Endodermal cell (in vitro differentiated cells): Measurements from ENCODE around the gene DIMT1. TPM values are rescaled to one million over a fixed set of nuclear protein-coding genes. Genes with fewer than 3 reads are reported as not detected.
A peak's percentile ranks its signal among the peaks of the same experiment; 100 is the strongest.

ENCODE experiments used
- DNase-seq: peaks from one replicate; pipeline ENCODE4 v3.0.0-alpha.2; 2017
- H3K27ac ChIP-seq: 2 replicates; pipeline ENCODE4 v1.5.1; 2013; ENCODE audit warnings: mild to moderate bottlenecking, low read depth, low read length, moderate library complexity
- H3K27me3 ChIP-seq: 2 replicates; pipeline ENCODE4 v1.6.1; 2013; ENCODE audit warnings: mild to moderate bottlenecking, low read length, moderate library complexity; ENCODE audit not compliant: insufficient read depth, control insufficient read depth, poor library complexity, severe bottlenecking
- H3K36me3 ChIP-seq: 2 replicates; pipeline ENCODE4 v1.7.0; 2013; ENCODE audit warnings: mild to moderate bottlenecking, low read length, moderate library complexity; ENCODE audit not compliant: control insufficient read depth, insufficient read depth
- H3K4me1 ChIP-seq: one replicate; pipeline ENCODE4 v1.7.0; 2013; ENCODE audit warnings: low read length; ENCODE audit not compliant: control insufficient read depth, insufficient read depth
- H3K4me3 ChIP-seq: 2 replicates; pipeline ENCODE4 v1.5.1; 2013; ENCODE audit warnings: mild to moderate bottlenecking, low read length, moderate library complexity
- H3K9ac ChIP-seq: 2 replicates; pipeline ENCODE4 v1.6.1; 2013; ENCODE audit warnings: mild to moderate bottlenecking, low read length, moderate library complexity; ENCODE audit not compliant: poor library complexity, severe bottlenecking; ENCODE audit errors: extremely low read depth
- H3K9me3 ChIP-seq: 2 replicates; pipeline ENCODE4 v1.6.1; 2013; ENCODE audit warnings: mild to moderate bottlenecking, low read length, moderate library complexity; ENCODE audit not compliant: control insufficient read depth
- H3K27ac Mint-ChIP-seq: 2 replicates; pipeline ENCODE4 v1.8.0; 2020; ENCODE audit warnings: mixed read lengths
- H3K27me3 Mint-ChIP-seq: 2 replicates; pipeline ENCODE4 v1.8.0; 2021; ENCODE audit warnings: mild to moderate bottlenecking, mixed read lengths; ENCODE audit not compliant: insufficient read depth
- H3K36me3 Mint-ChIP-seq: 2 replicates; pipeline ENCODE4 v1.8.0; 2020; ENCODE audit warnings: low read depth, mixed read lengths
- H3K4me1 Mint-ChIP-seq: 2 replicates; pipeline ENCODE4 v1.8.0; 2020; ENCODE audit warnings: mixed read lengths
- H3K4me3 Mint-ChIP-seq: 2 replicates; pipeline ENCODE4 v1.8.0; 2020; ENCODE audit warnings: mild to moderate bottlenecking, moderate library complexity, mixed read lengths
- H3K9me3 Mint-ChIP-seq: 2 replicates; pipeline ENCODE4 v1.8.0; 2020; ENCODE audit warnings: mild to moderate bottlenecking, mixed read lengths
- WGBS, 2 experiments: methylation state at CpG; one replicate each; pipeline versions ENCODE4 v1.1.5 to v1.1.7; 2013; ENCODE audit warnings: missing lambda C conversion rate in 2 of 2, mixed read lengths in 1 of 2; ENCODE audit not compliant: insufficient coverage in 1 of 2, insufficient read length in 1 of 2; 5-methylcytosine and 5-hydroxymethylcytosine counted together
- total RNA-seq, 2 donors: library from RNA; stranded (reverse); fragmentation: NEBNext Ultra II Directional in 1 of 2; extraction: Animal tissue kit (Norgen Biotek cat#: 25700) in 1 of 2; gene quantifications; 2 replicates in 1 of 2; 3 replicates in 1 of 2; pipeline ENCODE4 v1.2.1, GENCODE V29; 2021
- TF ChIP-seq, protein P1 (sequence below): fragments of 200-600 bp; sonication (generic); conservative IDR thresholded peaks from 2 replicates; pipeline ENCODE4 v1.5.0; 2021; ENCODE audit warnings: antibody characterized with exemption, mild to moderate bottlenecking

Gene DIMT1
- total RNA-seq, 2 donors from 2014 or later, result 22.7 to 25.6 TPM

DNA sequence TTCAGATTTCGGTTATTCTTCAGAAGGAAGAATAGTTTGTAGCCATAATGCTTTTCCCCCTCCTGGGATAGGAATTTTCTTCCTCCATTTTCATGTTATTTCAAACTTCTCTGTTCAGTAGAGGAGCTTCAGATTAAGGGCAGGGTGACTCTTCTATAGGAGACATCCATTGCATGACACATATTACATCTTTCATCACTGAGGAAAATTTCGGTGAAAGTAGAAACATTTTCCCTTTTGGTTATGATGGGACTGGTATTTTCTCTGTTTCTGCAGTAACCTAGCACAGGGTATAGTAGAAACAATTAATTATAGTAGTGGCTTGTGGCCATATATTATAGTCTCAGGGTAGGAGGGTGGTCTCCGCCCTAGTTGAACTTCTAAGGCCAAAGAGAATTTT lies 10.0 kb upstream of the DIMT1 start:
- Mint-ChIP-seq H3K9me3 (no peaks in the 10 kb centered on the region), H3K27ac (peak overlapping the region; percentile 96), H3K27me3 (no peaks in the 10 kb centered on the region), H3K4me1 (peaks cover 11% of the 10 kb centered on the region), H3K36me3 (no peaks in the 10 kb centered on the region), H3K4me3 (peak overlapping the region; percentile 96)
- Histone ChIP-seq H3K36me3 (no peaks in the 10 kb centered on the region), H3K9ac (peak overlapping the region; percentile 92), H3K9me3 (no peaks in the 10 kb centered on the region), H3K4me1 (peaks cover 2% of the 10 kb centered on the region), H3K27me3 (no peaks in the 10 kb centered on the region), H3K27ac (no peak overlapping the region), H3K4me3 (peak overlapping the region; percentile 94)
- DNase-seq, result no peak
- TF ChIP-seq, protein P1, sequence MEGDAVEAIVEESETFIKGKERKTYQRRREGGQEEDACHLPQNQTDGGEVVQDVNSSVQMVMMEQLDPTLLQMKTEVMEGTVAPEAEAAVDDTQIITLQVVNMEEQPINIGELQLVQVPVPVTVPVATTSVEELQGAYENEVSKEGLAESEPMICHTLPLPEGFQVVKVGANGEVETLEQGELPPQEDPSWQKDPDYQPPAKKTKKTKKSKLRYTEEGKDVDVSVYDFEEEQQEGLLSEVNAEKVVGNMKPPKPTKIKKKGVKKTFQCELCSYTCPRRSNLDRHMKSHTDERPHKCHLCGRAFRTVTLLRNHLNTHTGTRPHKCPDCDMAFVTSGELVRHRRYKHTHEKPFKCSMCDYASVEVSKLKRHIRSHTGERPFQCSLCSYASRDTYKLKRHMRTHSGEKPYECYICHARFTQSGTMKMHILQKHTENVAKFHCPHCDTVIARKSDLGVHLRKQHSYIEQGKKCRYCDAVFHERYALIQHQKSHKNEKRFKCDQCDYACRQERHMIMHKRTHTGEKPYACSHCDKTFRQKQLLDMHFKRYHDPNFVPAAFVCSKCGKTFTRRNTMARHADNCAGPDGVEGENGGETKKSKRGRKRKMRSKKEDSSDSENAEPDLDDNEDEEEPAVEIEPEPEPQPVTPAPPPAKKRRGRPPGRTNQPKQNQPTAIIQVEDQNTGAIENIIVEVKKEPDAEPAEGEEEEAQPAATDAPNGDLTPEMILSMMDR, result no peak
- 38 to 63% methylated on average over 1 to 3 of the region's 3 CpGs for WGBS, 2 experiments

DNA sequence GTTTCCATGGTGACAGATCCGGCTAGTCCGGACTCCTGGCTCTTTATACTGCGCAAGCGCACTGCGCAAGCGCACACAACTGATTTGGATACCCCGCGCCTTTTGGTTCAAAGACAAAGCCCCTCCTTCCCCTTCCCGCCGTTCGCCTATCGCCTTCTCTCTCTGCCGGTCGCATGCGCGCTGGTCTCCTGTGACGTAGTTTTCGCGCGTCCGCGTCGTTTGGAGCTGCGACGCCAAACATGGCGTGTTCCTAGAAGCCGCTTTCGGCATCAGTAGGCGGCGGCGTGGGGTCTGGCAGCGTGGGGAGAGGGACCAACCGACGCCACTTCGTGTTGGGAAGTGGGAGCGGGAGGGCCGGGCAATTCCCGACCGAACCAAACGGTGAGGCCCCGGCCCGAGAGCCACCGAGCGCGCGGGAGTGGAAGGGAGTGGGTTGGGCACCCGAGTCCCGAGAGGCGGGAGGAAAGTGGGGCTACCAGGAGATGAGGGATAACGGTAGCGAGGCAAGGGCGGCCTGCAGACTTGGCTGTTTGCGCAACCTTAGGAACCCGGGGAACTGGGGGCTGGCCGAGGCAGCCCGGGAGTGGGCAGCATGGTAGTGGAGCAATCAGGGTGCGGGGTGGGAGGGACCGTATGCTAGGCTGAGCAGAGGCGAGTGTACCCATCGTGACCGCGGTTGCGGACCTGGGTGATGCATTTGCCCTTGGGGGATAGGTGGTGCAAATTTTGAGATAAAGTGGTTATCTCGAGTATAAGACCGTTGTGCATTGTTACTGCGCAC lies 9.0 kb upstream of the DIMT1 start, which contains the start of gene IPO11:
IPO11 (plus strand) TSS at position 215 of the 781 bp plus-strand sequence. CDS start 24,517 bp downstream, outside the sequence.
- Histone ChIP-seq H3K4me1 (peaks cover 2% of the 10 kb centered on the region), H3K4me3 (peak within 1 kb of the TSS; percentile 94), H3K9me3 (no peaks in the 10 kb centered on the region), H3K9ac (peak within 1 kb of the TSS; percentile 92), H3K36me3 (no peaks in the 10 kb centered on the region), H3K27ac (peak within 1 kb of the TSS; percentile 90), H3K27me3 (no peaks in the 10 kb centered on the region)
- no peaks in the 10 kb centered on the region for H3K36me3 Mint-ChIP-seq
- peak within 1 kb of the TSS; percentile 96 for H3K27ac Mint-ChIP-seq
- TF ChIP-seq, protein P1, result no peak
- peaks cover 11% of the 10 kb centered on the region for H3K4me1 Mint-ChIP-seq
- WGBS, 2 experiments, result 0 to 1% methylated on average over 55 to 66 of the region's 66 CpGs
- no peaks in the 10 kb centered on the region for H3K27me3 Mint-ChIP-seq
- H3K4me3 Mint-ChIP-seq, result peak within 1 kb of the TSS; percentile 96
- DNase-seq, result peak; percentile 99
- no peaks in the 10 kb centered on the region for H3K9me3 Mint-ChIP-seq

DNA sequence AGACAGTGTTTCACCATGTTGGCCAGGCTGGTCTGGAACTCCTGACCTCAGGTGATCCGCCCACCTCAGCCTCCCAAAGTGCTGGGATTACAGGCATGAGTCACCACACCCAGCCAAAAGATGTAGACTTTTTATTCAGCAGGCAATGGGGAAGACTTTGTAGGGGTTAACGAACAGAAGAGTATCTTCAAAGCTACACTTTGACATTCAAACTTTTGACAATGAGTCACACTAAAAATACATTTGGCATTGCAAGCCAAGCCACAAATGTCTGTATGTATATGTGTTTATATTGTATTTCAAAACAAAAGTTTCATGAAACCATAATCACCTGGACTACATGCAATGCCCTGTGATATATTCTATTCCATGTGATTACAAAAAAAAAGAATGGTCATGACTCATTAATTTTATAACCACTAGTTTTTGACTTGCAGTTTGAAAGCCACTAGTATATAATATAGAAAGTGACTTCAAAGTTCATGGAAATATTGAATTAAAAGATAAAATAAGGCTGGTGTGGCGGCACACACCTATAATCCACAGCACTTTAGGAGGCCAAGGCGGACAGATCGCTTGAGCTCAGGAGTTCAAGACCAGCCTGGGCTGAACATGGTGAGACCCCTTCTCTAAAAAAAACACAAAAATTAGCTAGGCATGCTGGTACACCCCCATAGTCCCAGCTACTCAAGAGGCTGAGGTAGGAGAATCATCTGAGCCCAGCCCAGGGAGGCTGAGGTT lies 8.3 kb downstream of the DIMT1 start:
- no peaks in the 10 kb centered on the region for H3K9me3 Mint-ChIP-seq
- H3K27ac ChIP-seq, result no peak overlapping the region

More for the DNA sequence above, 8.3 kb downstream of the DIMT1 start:
- Histone ChIP-seq H3K27me3 (no peaks in the 10 kb centered on the region), H3K4me1 (no peaks in the 10 kb centered on the region), H3K9ac (no peak overlapping the region), H3K36me3 (peaks cover 51% of the 10 kb centered on the region), H3K9me3 (no peaks in the 10 kb centered on the region), H3K4me3 (no peak overlapping the region)
- Mint-ChIP-seq H3K4me3 (no peak overlapping the region), H3K4me1 (no peaks in the 10 kb centered on the region), H3K36me3 (peaks cover 62% of the 10 kb centered on the region), H3K27me3 (no peaks in the 10 kb centered on the region), H3K27ac (no peak overlapping the region)
- no peak for DNase-seq
- WGBS, 2 experiments, result 90 to 99% methylated on average over 2 to 5 of the region's 5 CpGs
- TF ChIP-seq, protein P1, result no peak
